Coronary artery (tissue), 2 donors: ENCODE measurements around the gene NDUFAF7.
"Not testable (repeated sequence)": the region's sequence is repeated elsewhere in the genome, so short reads cannot be mapped to it uniquely, and the experiment has no call there.

Experiments
- DNase-seq: peaks from one replicate; pipeline ENCODE4 v3.0.0-alpha.2; 2017; ENCODE audit warnings: low spot score
- H3K27ac ChIP-seq, 2 donors: fragments of 200-600 bp; sonication (generic); one replicate each; pipeline ENCODE4 v1.5.1; 2016 to 2019
- H3K4me3 ChIP-seq: fragments of 200-600 bp; sonication (generic); 2 replicates; pipeline ENCODE4 v1.5.1; 2016; ENCODE audit warnings: mild to moderate bottlenecking, moderate library complexity
- TF ChIP-seq, protein P1 (sequence below): fragments of 200-600 bp; sonication (generic); IDR thresholded peaks from one replicate; pipeline ENCODE4 v1.5.1; 2019; ENCODE audit warnings: antibody characterized with exemption

The NDUFAF7 gene

DNA sequence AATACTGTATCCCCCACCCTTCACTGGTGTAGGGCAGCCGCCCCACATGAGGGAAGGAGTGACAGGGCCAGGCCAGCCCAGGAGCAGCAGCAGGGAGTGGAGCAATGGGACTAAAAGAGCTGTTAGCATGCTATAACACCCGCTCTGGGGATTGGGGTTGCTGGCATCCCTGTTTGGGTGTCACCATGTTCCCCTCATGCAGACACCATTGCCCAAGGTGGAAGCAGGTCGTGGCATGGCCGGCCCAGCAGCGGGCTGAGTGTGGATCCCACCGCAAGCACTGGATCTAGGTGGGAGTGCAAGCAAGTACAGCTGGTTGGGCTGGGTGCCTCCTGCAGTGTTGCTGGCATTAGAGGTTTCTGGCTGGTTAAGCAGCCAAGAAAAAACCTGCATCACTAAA is 39.7 kb upstream of the NDUFAF7 start:
- Histone ChIP-seq H3K4me3 (no peak overlapping the region), H3K27ac (no peak overlapping the region)
- TF ChIP-seq, protein P1, sequence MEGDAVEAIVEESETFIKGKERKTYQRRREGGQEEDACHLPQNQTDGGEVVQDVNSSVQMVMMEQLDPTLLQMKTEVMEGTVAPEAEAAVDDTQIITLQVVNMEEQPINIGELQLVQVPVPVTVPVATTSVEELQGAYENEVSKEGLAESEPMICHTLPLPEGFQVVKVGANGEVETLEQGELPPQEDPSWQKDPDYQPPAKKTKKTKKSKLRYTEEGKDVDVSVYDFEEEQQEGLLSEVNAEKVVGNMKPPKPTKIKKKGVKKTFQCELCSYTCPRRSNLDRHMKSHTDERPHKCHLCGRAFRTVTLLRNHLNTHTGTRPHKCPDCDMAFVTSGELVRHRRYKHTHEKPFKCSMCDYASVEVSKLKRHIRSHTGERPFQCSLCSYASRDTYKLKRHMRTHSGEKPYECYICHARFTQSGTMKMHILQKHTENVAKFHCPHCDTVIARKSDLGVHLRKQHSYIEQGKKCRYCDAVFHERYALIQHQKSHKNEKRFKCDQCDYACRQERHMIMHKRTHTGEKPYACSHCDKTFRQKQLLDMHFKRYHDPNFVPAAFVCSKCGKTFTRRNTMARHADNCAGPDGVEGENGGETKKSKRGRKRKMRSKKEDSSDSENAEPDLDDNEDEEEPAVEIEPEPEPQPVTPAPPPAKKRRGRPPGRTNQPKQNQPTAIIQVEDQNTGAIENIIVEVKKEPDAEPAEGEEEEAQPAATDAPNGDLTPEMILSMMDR: no peak
- no peak for DNase-seq

DNA sequence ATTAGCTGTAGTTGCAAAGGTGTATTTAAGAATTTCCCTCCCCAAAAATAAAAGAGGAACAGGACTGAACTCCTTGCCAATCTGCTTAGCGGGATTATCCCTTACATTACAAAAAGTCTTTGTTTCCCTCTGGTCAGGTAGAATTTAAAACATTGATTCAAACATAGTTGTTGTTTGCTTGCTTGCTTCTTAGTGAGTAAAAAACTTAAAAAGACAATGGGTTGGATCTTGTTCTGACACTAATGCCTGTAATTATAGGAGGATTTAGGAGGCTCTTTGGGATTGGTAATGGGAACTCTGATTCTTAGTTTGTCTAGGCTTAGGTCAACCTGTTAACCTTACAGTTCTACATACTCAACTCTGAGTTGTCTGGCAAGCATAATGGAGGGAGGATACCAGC is 38.9 kb upstream of the NDUFAF7 start:
- no peak overlapping the region for H3K4me3 ChIP-seq
- TF ChIP-seq, protein P1: no peak
- no peak for DNase-seq
- H3K27ac ChIP-seq: no peak overlapping the region

DNA sequence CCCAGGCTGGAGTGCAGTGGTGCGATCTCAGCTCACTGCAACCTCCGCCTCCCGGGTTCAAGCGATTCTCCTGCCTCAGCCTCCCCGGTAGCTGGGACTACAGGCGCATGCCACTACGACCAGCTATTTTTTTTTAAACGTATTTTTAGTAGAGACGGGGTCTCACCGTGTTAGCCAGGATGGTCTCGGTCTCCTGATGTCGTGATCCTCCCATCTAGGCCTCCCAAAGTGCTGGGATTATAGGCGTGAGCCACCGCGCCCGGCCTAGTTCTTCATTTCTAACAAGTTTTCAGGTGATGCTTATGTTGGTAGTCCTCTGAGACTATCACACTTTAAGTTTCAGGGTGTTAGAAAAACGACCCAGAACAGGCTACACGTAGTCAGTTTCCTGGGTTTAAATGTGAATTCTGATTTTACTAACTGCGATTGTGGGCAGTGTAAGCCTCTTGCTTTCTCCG is 35.6 kb upstream of the NDUFAF7 start:
- H3K4me3 ChIP-seq: peak overlapping the region; percentile 73
- not testable (repeated sequence) for DNase-seq
- peak overlapping the region; percentile 86 to 95 for H3K27ac ChIP-seq

DNA sequence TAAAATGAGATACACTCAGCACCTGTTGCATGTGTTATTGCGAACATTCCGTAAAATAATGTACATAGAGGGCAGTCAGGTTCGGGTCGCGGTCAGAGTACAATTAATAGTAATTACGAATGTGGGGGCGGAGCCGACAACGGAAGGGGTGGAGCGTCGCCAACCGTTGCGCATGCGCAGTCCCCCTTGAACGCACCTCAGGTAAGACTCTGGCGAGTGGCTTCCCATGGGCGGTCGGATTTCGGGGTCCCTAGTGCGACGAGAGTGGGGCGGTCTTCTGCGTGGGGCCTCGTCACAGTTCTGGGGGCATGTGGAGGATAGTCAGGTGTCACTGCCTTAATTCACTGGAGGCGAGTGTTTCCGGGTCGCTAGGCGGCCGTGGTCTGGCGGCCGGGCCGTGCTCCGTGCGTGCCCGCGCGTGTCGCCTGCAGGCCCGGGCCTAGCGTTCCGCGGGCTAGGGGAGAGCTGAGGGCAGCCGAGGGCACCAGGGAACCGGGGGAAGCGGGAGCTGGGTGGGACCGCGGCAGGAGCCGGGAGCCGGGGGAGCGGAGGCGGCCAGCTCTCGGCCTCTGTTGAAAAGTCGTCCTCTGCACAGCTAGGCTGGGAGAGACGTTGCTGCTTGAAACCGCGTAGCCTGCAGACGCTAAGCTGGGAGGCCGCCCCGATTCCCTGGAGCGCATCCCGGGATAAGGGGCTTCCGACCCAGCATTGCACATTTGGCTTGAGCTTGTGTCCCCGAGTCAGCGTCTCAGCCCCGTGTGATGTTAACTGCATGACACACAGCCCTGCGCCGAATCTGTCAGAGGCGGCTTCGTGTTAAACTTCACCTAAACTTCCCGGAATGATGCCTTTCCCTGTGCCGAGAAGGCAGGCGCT is 34.9 kb upstream of the NDUFAF7 start, which contains the start of gene CEBPZOS:
Gene CEBPZOS (plus strand): TSS at position 177 of the 876 bp plus-strand sequence. CDS start 3,209 bp downstream, outside the sequence.
- H3K4me3 ChIP-seq: peak within 1 kb of the TSS; percentile 73
- TF ChIP-seq, protein P1: no peak
- H3K27ac ChIP-seq: peak within 1 kb of the TSS; percentile 86 to 95
- peak; percentile 82 for DNase-seq

DNA sequence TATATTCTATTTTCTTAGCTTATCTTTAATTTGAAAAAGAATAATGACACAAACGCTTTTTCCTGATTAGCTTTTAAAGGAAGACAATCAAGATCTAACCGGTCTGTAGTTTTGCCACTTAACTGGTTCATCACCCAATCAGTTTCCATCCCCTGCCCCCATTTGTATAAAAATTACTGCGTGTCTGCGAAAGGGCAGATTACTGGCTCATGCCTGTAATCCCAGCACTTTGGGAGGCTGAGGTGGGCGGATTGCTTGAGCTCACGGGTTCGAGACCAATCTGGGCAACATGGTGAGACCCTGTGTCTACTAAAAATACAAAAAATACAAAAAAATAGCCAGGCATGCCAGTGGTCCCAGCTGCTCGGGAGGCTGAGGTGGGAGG is 32.8 kb upstream of the NDUFAF7 start:
- Histone ChIP-seq H3K4me3 (no peak overlapping the region), H3K27ac (no peak overlapping the region)
- TF ChIP-seq, protein P1: no peak
- no peak for DNase-seq

DNA sequence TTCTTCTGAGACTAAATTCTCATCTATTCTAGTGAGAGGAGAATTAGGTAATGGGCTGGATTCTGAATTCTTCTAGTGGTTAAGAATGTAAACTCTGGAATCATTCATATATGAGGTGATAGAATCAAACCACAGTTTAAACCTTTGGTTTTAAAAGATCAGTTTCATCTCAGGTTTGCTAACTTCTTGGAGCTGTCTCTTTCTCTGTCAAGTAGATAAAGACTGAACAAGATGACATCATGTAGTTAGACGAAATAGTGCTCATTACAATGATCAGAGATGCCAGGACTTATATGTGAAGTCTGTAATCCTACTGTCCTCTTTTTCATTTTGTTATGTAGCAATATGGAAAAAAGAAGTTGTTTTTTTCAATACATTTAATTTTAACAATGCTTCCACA is 30.2 kb upstream of the NDUFAF7 start:
- DNase-seq: no peak
- H3K4me3 ChIP-seq: no peak overlapping the region
- no peak overlapping the region for H3K27ac ChIP-seq
- TF ChIP-seq, protein P1: no peak

DNA sequence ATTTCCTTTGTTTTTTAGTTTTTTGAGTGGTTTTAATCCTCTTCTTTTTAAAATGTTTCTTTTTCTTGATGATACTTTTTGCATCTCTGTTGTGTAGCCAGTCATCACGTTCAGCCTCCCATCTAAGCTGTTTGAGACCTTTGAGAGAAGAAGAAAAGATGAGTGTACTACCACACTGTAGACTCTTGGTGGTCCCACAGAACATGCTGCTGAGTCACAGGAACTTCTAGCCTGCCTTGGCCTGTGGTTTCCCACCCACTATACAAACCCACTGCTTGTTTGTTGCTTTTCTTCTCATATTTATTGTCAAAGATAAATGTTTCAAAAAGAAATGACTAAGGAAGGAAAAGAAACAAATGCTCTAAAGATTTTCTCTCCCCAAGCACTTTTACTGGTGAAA is 29.7 kb upstream of the NDUFAF7 start:
- Histone ChIP-seq H3K4me3 (no peak overlapping the region), H3K27ac (no peak overlapping the region)
- TF ChIP-seq, protein P1: no peak
- DNase-seq: no peak
